ENCODE data around the gene UMPS.

UMPS gene

DNA sequence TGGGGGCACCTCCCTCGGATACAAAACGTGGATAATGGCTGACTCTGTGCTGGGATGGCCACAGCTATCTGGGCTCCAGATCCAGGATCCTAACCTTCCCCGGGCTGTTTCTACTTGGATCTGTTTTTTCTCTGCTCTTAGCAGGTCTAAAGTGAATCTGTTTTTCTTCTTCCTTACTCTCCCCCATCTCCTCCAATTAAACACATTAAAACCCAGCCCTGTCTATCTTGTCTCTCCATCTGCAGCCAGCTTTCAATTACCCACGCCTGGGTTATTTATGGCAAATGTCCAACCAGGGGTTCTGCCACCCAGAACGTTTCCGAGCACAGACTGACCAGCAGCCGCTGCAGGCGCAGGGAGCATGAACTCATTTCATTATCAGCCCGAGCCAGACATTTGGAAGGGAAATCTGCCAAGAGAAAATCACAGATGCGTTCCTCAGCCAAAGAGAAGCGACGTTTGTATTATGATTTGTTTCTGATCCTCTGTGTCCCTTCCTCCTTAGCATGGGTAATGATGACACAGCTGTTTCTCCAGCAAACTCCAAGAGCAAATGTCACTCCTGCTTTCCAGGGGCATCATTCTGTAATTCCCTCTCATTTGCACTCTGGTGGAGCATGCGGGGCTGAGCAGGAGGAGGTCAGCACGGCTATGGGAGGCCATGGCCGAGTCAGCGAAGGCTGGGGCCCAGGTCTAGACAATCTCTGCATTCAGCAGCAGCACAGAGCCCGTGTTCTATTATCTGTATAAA lies 42.0 kb downstream of the UMPS start:
- TF ChIP-seq, protein P1, sequence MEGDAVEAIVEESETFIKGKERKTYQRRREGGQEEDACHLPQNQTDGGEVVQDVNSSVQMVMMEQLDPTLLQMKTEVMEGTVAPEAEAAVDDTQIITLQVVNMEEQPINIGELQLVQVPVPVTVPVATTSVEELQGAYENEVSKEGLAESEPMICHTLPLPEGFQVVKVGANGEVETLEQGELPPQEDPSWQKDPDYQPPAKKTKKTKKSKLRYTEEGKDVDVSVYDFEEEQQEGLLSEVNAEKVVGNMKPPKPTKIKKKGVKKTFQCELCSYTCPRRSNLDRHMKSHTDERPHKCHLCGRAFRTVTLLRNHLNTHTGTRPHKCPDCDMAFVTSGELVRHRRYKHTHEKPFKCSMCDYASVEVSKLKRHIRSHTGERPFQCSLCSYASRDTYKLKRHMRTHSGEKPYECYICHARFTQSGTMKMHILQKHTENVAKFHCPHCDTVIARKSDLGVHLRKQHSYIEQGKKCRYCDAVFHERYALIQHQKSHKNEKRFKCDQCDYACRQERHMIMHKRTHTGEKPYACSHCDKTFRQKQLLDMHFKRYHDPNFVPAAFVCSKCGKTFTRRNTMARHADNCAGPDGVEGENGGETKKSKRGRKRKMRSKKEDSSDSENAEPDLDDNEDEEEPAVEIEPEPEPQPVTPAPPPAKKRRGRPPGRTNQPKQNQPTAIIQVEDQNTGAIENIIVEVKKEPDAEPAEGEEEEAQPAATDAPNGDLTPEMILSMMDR (IDR thresholded peaks at IDR 0.05; ENCODE audit: low read depth, low read length, missing control alignments): no peak
- H3K4me3 ChIP-seq (ENCODE audit: low read depth, low read length): no peak overlapping the region
- DNase-seq (ENCODE audit: low read depth): no peak

DNA sequence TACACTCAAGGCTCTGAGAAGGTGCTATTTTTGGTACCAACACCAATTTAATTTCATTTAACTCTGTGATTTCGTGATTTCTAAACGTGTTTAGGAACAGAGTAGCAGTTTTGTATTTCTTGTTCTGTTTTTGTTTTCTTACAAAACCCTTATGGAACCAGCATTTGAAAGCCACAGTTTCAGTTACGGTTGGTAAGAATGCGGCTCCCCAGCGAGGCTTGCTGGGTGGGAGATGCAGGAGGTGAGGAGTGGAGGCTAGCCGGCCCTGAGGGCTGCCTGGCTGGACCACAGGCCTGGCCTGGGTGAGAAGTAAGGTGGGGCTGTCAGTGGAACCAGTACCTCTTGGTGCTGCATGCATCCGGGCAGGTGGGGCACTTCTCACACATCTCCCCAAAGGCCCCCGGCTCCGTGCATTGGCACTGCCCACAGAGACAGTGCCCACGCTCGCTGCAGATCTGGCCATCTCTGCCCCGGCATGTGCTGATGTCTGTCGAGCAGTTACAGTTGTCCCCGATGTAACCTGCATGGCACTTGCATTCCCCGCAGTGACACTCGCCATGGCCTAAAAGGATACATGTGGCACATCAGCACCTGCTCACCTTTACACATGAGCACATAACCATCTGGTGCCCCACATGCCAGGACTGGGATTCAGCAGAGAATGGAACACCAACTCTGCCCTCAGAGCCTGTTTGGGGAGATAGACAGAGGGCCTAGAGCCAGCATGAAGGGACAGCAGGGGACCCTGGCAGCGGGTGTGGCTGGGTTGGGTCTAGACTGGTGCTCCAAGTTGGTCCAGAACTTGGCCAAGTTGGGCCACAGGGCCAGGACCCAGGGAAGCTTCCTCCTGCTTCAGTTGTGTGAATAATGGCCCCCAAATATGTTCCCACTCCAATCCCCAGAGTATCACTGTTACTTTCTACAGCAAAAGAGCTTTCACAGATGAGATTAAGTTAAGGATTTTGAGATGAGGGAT lies 43.4 kb downstream of the UMPS start:
- no peak for DNase-seq (ENCODE audit: low read depth)
- TF ChIP-seq, protein P1 (IDR thresholded peaks at IDR 0.05; ENCODE audit: low read depth, low read length, missing control alignments): no peak
- H3K4me3 ChIP-seq (ENCODE audit: low read depth, low read length): no peak overlapping the region

GRCh38 chr3:124774327-124774718 lies 44.1 kb downstream of the UMPS start:
- TF ChIP-seq, protein P1 (IDR thresholded peaks at IDR 0.05; ENCODE audit: low read depth, low read length, missing control alignments): no peak
- DNase-seq (ENCODE audit: low read depth): no peak

GRCh38 chr3:124774841-124775402 lies 44.7 kb downstream of the UMPS start:
- TF ChIP-seq, protein P1 (IDR thresholded peaks at IDR 0.05; ENCODE audit: low read depth, low read length, missing control alignments): no peak
- H3K4me3 ChIP-seq (ENCODE audit: low read depth, low read length): no peak overlapping the region
- no peak for DNase-seq (ENCODE audit: low read depth)

More at GRCh38 chr3:124774327-124774718, 44.1 kb downstream of the UMPS start:
- no peak overlapping the region for H3K4me3 ChIP-seq (ENCODE audit: low read depth, low read length)

DNA sequence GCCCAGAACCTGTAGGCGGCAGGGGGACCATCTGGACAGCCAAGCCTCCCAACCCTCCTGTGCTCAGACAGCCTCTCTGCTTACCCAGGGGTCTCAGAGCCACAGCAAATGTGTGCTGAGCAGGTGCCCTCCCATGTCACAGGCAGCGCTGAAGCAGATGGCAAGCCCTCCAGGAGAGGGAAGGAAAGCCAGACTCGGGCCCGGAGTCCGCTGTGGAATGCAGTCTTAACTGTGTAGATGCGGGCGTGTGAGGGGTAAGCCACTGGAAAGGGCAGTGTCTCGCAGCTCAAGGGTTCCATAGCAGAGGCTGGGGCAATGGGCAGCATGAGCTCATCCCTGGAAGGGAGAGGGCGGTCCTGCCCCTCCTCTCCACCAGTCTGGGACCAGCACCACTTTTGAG lies 45.6 kb downstream of the UMPS start:
- H3K4me3 ChIP-seq (ENCODE audit: low read depth, low read length): no peak overlapping the region
- TF ChIP-seq, protein P1 (IDR thresholded peaks at IDR 0.05; ENCODE audit: low read depth, low read length, missing control alignments): no peak

DNA sequence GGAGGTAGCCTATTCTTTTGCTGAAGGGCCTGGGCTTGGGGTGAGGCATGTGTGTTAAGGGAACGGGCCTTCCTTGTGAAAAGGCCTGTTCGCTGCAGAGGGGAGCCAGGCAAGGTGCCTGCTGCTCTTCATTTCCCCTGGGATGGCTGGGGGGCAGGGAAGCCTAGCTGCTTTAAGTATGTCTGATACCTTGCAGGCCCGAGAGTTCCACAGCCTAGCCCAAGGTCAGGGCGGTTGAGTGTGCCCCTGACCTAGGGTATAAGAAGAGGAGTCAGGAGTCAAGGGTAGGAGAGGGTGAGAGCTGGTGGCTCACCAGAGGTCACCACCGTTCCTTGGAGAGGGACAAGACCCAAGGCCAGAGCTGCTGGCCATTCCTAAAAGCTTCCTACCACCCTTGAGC lies 46.6 kb downstream of the UMPS start:
- no peak for DNase-seq (ENCODE audit: low read depth)
- H3K4me3 ChIP-seq (ENCODE audit: low read depth, low read length): no peak overlapping the region
- TF ChIP-seq, protein P1 (IDR thresholded peaks at IDR 0.05; ENCODE audit: low read depth, low read length, missing control alignments): no peak

More for the DNA sequence above, 45.6 kb downstream of the UMPS start:
- DNase-seq (ENCODE audit: low read depth): no peak
